ENCODE measurements around the gene FDX2. TPM values are rescaled to one million over a fixed set of nuclear protein-coding genes. Genes with fewer than 3 reads are reported as not detected.

FDX2 gene
- total and polyA plus RNA-seq, 2 of the 4 experiments (the other 2 are of a cell fraction): 39.8 to 72.0 TPM

- no peak for TF ChIP-seq MAZ (IDR thresholded peaks at IDR 0.05; ENCODE audit: borderline replicate concordance, low read depth, low read length)
Observed at GRCh38 chr19:10284065-10284959, 31.5 kb downstream of the FDX2 start (continued).

DNA sequence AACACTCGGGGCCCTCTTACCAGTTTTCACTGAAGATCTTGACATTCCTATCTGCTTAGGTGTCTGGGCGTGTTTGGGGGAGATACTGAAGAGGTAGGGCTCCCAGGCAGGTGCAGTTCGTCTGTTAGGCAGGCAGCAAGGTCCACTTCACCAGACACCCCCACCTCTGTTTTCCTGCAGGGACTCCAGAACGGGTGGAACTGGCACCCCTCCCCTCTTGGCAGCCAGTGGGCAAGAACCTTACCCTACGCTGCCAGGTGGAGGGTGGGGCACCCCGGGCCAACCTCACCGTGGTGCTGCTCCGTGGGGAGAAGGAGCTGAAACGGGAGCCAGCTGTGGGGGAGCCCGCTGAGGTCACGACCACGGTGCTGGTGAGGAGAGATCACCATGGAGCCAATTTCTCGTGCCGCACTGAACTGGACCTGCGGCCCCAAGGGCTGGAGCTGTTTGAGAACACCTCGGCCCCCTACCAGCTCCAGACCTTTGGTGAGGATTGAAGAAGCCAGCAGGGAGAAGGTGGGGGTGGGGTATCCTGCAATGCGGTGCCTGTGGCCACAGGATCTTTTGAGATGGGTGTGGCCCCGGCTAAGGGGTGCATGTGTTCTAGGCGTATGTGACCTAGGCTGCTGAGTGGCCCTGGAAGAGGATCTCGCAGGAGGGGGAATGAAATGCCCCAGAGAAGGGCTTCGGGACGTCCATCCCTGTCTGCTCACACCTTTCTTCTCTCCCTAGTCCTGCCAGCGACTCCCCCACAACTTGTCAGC, 32.3 kb downstream of the FDX2 start:
- H4K8ac ChIP-seq (ENCODE audit: low read depth in 2 of 2, low read length in 2 of 2): no peak overlapping the region
- no peak overlapping the region for H2AFZ ChIP-seq (replicated peaks; ENCODE audit: low read length, poor library complexity)
- 100% methylated on average over 1 of the region's 23 CpGs; no CpG with 5 or more reads in 1 of the 2 experiments for WGBS, 2 experiments (ENCODE audit: extremely low coverage in 2 of 2, insufficient read length in 1 of 2)
- H3K23ac ChIP-seq (ENCODE audit: low read depth, low read length): no peak overlapping the region
- dilution Hi-C loops (cut with HindIII; ENCODE audit: low sequenced_read_pairs, unreplicated experiment): no loop called here
- H2BK20ac ChIP-seq (ENCODE audit: low read depth, low read length): no peak overlapping the region
- no peaks in the 10 kb centered on the region for H4K20me1 ChIP-seq (ENCODE audit: insufficient read depth, low read length)
- in situ Hi-C loops (cut with MboI; ENCODE audit: low sequenced_read_pairs): no loop called here
- H2BK5ac ChIP-seq (ENCODE audit: low read depth, low read length, poor library complexity, severe bottlenecking): no peak overlapping the region
- intact Hi-C loops (cut with micrococcal nuclease): no loop called here
- ChIA-PET POLR2A (ENCODE audit: unreplicated experiment) (no interaction called here), CTCF (interaction anchor here (0.5 to 0.7 kb wide), 2 partner anchors 97 to 138 kb away, joined by 3 to 4 read pairs; partner anchors contain the start of gene TYK2)
- peak overlapping the region; percentile 72 for H2AK9ac ChIP-seq (replicated peaks; ENCODE audit: low read depth, low read length, poor library complexity)
- TF ChIP-seq MAZ (IDR thresholded peaks at IDR 0.05; ENCODE audit: borderline replicate concordance, low read depth, low read length) (no peak), BHLHE40 (IDR thresholded peaks at IDR 0.05; ENCODE audit: low read depth, low read length) (no peak), NFE2L2 (IDR thresholded peaks at IDR 0.05; ENCODE audit: low read depth, low read length) (no peak), FOS (IDR thresholded peaks at IDR 0.05; ENCODE audit: low read depth, low read length) (no peak), MXI1 (IDR thresholded peaks at IDR 0.05; ENCODE audit: borderline replicate concordance, low read depth, low read length) (no peak), CHD1 (IDR thresholded peaks at IDR 0.05; ENCODE audit: low read depth, low read length) (no peak), RCOR1 (IDR thresholded peaks at IDR 0.05; ENCODE audit: insufficient replicate concordance, low read length) (no peak), RFX5 (IDR thresholded peaks at IDR 0.05; ENCODE audit: low read depth, low read length) (no peak)
- no peaks in the 10 kb centered on the region for H3K27me3 ChIP-seq (ENCODE audit: control insufficient read depth, insufficient read depth, low read length)
- BruUV-seq (replicated peaks): no TSS peak
- peaks cover 9% of the 10 kb centered on the region for H3K4me1 ChIP-seq (ENCODE audit: control insufficient read depth, insufficient read depth, low read length)
- no peak overlapping the region for H2BK120ac ChIP-seq (ENCODE audit: low read depth, low read length)
- H4K5ac ChIP-seq (ENCODE audit: low read depth, low read length): no peak overlapping the region
- H3K27ac ChIP-seq (ENCODE audit: insufficient read depth, low read length): no peak overlapping the region
- H3K79me1 ChIP-seq (ENCODE audit: low read depth in 1 of 2, low read length in 2 of 2): no peaks in the 10 kb centered on the region
- no peak overlapping the region for H3K4me3 ChIP-seq (ENCODE audit: insufficient read depth, low read depth, low read length)
- H4K91ac ChIP-seq (ENCODE audit: insufficient read depth, low read depth, low read length): no peak overlapping the region
- H3K4ac ChIP-seq (ENCODE audit: low read depth, low read length): no peak overlapping the region
- peaks cover 2% of the 10 kb centered on the region; the same call in 1 of the 2 replicates for H3K36me3 ChIP-seq (ENCODE audit: control insufficient read depth, insufficient read depth, low read length)
- DNase-seq (no peak), ATAC-seq (ENCODE audit: low read depth) (no peak)
- H3K18ac ChIP-seq (ENCODE audit: low read depth, low read length): no peak overlapping the region
- no peak overlapping the region for H2BK15ac ChIP-seq (ENCODE audit: low read depth, low read length)
- no peak overlapping the region for H3K56ac ChIP-seq (ENCODE audit: extremely low read depth, insufficient read depth, low read length)
- peaks cover 8% of the 10 kb centered on the region; the same call in 1 of the 2 replicates for H3K9me1 ChIP-seq (ENCODE audit: insufficient read depth, low read length)
- H3K9me3 ChIP-seq (ENCODE audit: control insufficient read depth, insufficient read depth, low read length): no peaks in the 10 kb centered on the region
- H2AK5ac ChIP-seq (ENCODE audit: low read depth, low read length): no peak overlapping the region
- no peak overlapping the region for H3K9ac ChIP-seq (ENCODE audit: low read depth, low read length)
- no peak overlapping the region for H3K14ac ChIP-seq (replicated peaks; ENCODE audit: low read depth, low read length)
- H3K4me2 ChIP-seq (ENCODE audit: low read depth, low read length): no peak overlapping the region
